Natural killer cell (primary cell): ENCODE measurements around the gene PVRIG. TPM values are rescaled to one million over a fixed set of nuclear protein-coding genes. Genes with fewer than 3 reads are reported as not detected.
"Not testable (repeated sequence)": the region's sequence is repeated elsewhere in the genome, so short reads cannot be mapped to it uniquely, and the experiment has no call there.

Source experiments
- ATAC-seq, 3 donors: fragments of 150-1000 bp in 2 of 3; fragments of 200-7000 bp in 1 of 3; cut with Tn5 transposase; 1 replicate in 1 of 3; 2 replicates in 2 of 3; pipeline ENCODE4 v1.10.0; 2021; ENCODE audit warnings: mild to moderate bottlenecking in 2 of 3, moderate library complexity in 2 of 3
- DNase-seq, 2 donors: peaks; one replicate each; pipeline versions ENCODE4 v3.0.0 to v3.0.0-alpha.2; 2013 to 2021; ENCODE audit warnings: mixed read lengths in 1 of 2
- H3K27ac ChIP-seq: one replicate; pipeline ENCODE4 v1.5.1; 2013; ENCODE audit warnings: mild to moderate bottlenecking, low read length
- H3K27me3 ChIP-seq: one replicate; pipeline ENCODE4 v1.6.1; 2013; ENCODE audit warnings: low read length; ENCODE audit not compliant: control insufficient read depth, insufficient read depth
- H3K36me3 ChIP-seq: one replicate; pipeline ENCODE4 v1.6.1; 2013; ENCODE audit warnings: low read length; ENCODE audit not compliant: control insufficient read depth, insufficient read depth
- H3K4me1 ChIP-seq: one replicate; pipeline ENCODE4 v1.6.1; 2013; ENCODE audit warnings: low read length; ENCODE audit not compliant: control insufficient read depth, insufficient read depth
- H3K4me3 ChIP-seq: one replicate; pipeline ENCODE4 v1.5.1; 2013; ENCODE audit warnings: low read length
- H3K9me3 ChIP-seq: one replicate; pipeline ENCODE4 v1.6.1; 2013; ENCODE audit warnings: low read length; ENCODE audit not compliant: control insufficient read depth, insufficient read depth
- H3K27ac Mint-ChIP-seq, 2 donors: one replicate each; pipeline ENCODE4 v1.8.0; 2022; ENCODE audit warnings: mild to moderate bottlenecking in 2 of 2, mixed read lengths in 2 of 2, moderate library complexity in 1 of 2
- H3K27me3 Mint-ChIP-seq, 2 donors: one replicate each; pipeline ENCODE4 v1.8.0; 2022; ENCODE audit warnings: low read depth in 2 of 2, mixed read lengths in 2 of 2
- H3K36me3 Mint-ChIP-seq: one replicate; pipeline ENCODE4 v1.8.0; 2022; ENCODE audit warnings: mixed read lengths
- H3K4me1 Mint-ChIP-seq, 2 donors: one replicate each; pipeline ENCODE4 v1.8.0; 2022; ENCODE audit warnings: mixed read lengths in 2 of 2
- H3K4me3 Mint-ChIP-seq: one replicate; pipeline ENCODE4 v1.8.0; 2022; ENCODE audit warnings: mild to moderate bottlenecking, moderate library complexity, mixed read lengths
- H3K9me3 Mint-ChIP-seq, 2 donors: one replicate each; pipeline ENCODE4 v1.8.0; 2022; ENCODE audit warnings: mixed read lengths in 2 of 2
- WGBS: methylation state at CpG from one replicate; pipeline ENCODE4 v1.1.7; 2013; ENCODE audit warnings: missing lambda C conversion rate; ENCODE audit not compliant: insufficient coverage; 5-methylcytosine and 5-hydroxymethylcytosine counted together
- intact Hi-C: fragments of 100-400 bp; cut with micrococcal nuclease; formaldehyde crosslinking; loops from one replicate; pipeline ENCODE4 v1.14.2; 2022
- total RNA-seq, 4 donors: library from RNA; stranded (reverse); fragments of 120-200 nt in 1 of 4; gene quantifications; one replicate each; pipeline versions ENCODE4 v1.2.3 to v1.2.4, GENCODE V29; 2013 to 2022
- TF ChIP-seq, protein P1 (sequence below): fragments of 200-600 bp; IDR thresholded peaks from one replicate; pipeline ENCODE4 v1.8.0; 2022; ENCODE audit warnings: antibody characterized with exemption

PVRIG gene
- total RNA-seq, 3 donors from 2014 or later (not counting 1 experiment from before 2014, with no cell fraction given), result 45.6 to 84.1 (median 52.9) TPM

DNA sequence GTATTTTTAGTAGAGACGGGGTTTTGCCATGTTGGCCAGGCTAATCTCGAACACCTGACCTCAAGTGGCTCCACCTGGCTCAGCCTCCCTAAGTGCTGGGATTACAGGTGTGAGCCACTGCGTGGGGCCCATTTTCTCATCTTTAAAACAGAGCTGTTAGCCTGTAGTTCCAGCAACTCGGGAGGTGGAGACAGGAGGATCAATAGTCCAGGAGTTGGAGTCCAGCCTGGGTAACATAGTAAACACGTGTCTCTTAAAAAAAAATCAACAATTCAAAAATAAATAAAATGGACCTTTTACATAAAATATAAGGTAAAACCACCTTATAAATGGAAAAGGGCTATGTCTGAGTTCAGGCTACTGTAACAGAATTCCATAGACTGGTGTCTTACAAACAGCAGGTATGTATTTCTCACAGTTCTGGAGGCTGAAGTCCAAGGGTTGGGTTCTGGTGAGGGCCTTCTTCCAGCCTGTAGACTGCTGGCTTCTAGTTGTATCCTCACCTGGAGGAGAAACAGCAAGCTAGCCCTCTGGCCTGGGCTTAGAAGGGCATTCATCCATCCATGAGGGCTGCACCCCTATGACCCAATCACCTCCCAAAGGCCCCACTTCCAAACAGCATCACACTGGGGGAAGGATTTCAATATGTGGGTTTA lies 7.0 kb upstream of the PVRIG start:
- TF ChIP-seq, protein P1, sequence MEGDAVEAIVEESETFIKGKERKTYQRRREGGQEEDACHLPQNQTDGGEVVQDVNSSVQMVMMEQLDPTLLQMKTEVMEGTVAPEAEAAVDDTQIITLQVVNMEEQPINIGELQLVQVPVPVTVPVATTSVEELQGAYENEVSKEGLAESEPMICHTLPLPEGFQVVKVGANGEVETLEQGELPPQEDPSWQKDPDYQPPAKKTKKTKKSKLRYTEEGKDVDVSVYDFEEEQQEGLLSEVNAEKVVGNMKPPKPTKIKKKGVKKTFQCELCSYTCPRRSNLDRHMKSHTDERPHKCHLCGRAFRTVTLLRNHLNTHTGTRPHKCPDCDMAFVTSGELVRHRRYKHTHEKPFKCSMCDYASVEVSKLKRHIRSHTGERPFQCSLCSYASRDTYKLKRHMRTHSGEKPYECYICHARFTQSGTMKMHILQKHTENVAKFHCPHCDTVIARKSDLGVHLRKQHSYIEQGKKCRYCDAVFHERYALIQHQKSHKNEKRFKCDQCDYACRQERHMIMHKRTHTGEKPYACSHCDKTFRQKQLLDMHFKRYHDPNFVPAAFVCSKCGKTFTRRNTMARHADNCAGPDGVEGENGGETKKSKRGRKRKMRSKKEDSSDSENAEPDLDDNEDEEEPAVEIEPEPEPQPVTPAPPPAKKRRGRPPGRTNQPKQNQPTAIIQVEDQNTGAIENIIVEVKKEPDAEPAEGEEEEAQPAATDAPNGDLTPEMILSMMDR, result no peak
- intact Hi-C loops, result loop anchor here (5.0 kb wide), 1 partner anchor 35 kb away; the partner anchor contains the start of genes GPC2 and STAG3
- DNase-seq, result no peak
- Mint-ChIP-seq H3K9me3 (no peaks in the 10 kb centered on the region), H3K27me3 (no peaks in the 10 kb centered on the region), H3K4me1 (peaks cover 43 to 55% of the 10 kb centered on the region in 2 donors), H3K4me3 (no peak overlapping the region), H3K27ac (peak overlapping the region in 1 of 2 donors; percentile 41), H3K36me3 (no peaks in the 10 kb centered on the region)
- peaks cover 37% of the 10 kb centered on the region for H3K4me1 ChIP-seq
- H3K4me3 ChIP-seq, result no peak overlapping the region
- H3K36me3 ChIP-seq, result no peaks in the 10 kb centered on the region
- 89% methylated on average over 4 of the region's 5 CpGs for WGBS
- no peaks in the 10 kb centered on the region for H3K27me3 ChIP-seq
- no peak for ATAC-seq
- H3K9me3 ChIP-seq, result no peaks in the 10 kb centered on the region
- no peak overlapping the region for H3K27ac ChIP-seq

DNA sequence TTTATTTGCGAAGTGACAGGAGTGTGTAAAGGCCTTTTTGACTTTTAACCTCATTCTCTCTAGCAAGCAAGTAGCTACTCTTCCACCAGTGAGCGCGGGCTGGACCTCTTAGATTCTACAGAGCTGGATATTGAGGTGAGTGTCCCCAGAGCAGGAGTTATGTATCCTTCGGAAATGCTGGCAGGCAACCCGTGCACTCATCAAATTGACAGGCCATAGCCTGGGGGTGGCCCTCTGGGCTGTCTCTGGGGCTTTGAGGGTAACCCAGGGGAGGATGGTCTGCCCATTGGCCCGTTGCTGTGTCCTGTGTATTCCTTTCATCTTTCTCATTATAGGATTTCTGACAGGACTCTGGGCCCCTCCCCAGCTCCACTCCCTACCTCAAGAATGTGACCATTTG lies 6.1 kb upstream of the PVRIG start:
- no peaks in the 10 kb centered on the region for H3K9me3 ChIP-seq
- H3K4me1 Mint-ChIP-seq, result peaks cover 40 to 52% of the 10 kb centered on the region in 2 donors
- no peaks in the 10 kb centered on the region for H3K27me3 Mint-ChIP-seq
- no peak overlapping the region for H3K4me3 ChIP-seq
- no peaks in the 10 kb centered on the region for H3K36me3 ChIP-seq
- H3K36me3 Mint-ChIP-seq, result no peaks in the 10 kb centered on the region
- TF ChIP-seq, protein P1, result no peak
- 85% methylated on average over 4 of the region's 6 CpGs for whole genome bisulfite sequencing
- no peak overlapping the region for H3K27ac Mint-ChIP-seq
- DNase-seq (no peak), ATAC-seq (no peak)
- no peak overlapping the region for H3K27ac ChIP-seq
- intact Hi-C loops, result loop anchor here (5.0 kb wide), 1 partner anchor 36 kb away; the partner anchor contains the start of genes GPC2 and STAG3
- no peak overlapping the region for H3K4me3 Mint-ChIP-seq
- H3K27me3 ChIP-seq, result no peaks in the 10 kb centered on the region
- peaks cover 37% of the 10 kb centered on the region for H3K4me1 ChIP-seq
- H3K9me3 Mint-ChIP-seq, result no peaks in the 10 kb centered on the region

DNA sequence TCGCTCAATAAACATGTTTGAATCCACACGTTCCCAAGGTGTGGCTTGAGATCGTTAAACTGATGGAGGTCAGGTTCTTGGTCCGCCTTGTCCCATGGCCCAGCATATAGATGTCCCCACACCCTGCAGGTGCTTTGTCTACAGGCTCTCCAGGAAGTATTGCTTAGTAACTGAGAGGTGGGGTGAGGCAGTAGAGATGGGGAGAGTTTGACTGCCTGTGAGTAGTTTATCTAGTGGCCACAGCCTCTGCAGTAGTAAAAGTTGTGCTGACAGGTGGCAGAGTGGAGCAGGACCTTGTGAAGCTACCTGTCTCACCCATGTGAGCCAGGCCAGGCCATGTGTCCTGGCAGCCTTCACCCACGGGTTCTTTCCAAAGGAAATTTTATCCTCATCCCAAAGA lies 5.4 kb upstream of the PVRIG start:
- not testable (repeated sequence) for H3K27ac ChIP-seq, H3K9me3 ChIP-seq, H3K4me3 ChIP-seq, H3K36me3 ChIP-seq, H3K27me3 ChIP-seq, H3K36me3 Mint-ChIP-seq, H3K27me3 Mint-ChIP-seq, H3K9me3 Mint-ChIP-seq, ATAC-seq, H3K4me3 Mint-ChIP-seq
- peak in 1 of 2 donors; percentile 36 for DNase-seq
- WGBS, result 90% methylated on average over 5 of the region's 5 CpGs
- Mint-ChIP-seq H3K4me1 (peaks cover 40 to 52% of the 10 kb centered on the region in 2 donors), H3K27ac (peak overlapping the region in 1 of 2 donors; percentile 64)
- intact Hi-C loops, result loop anchor here (5.0 kb wide), 1 partner anchor 37 kb away; the partner anchor contains the start of genes GPC2 and STAG3
- H3K4me1 ChIP-seq, result peaks cover 37% of the 10 kb centered on the region

DNA sequence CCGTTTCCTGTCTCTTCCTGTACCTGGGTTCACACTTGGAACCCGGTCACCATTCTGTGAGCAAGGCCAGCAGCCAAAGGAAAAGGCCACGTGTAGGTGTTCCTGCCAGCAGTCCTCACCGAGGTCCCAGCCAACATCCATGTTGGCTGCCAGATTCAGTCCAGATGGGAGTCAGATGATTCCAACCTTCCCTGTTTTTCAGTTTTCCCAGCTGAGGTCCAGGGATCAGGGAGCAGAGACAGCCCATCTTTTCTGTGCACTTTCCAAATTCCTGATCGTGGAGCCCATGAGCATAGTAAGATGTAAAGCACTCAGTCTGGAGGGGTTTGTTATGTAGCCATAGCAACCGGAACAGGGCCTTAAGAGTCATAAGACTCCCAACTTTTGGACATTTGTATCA lies 3.9 kb upstream of the PVRIG start:
- no peaks in the 10 kb centered on the region for H3K27me3 Mint-ChIP-seq
- no peaks in the 10 kb centered on the region for H3K9me3 Mint-ChIP-seq
- 88% methylated on average over 5 of the region's 6 CpGs for WGBS
- Histone ChIP-seq H3K27me3 (no peaks in the 10 kb centered on the region), H3K9me3 (no peaks in the 10 kb centered on the region), H3K27ac (no peak overlapping the region), H3K36me3 (no peaks in the 10 kb centered on the region), H3K4me1 (peaks cover 43% of the 10 kb centered on the region), H3K4me3 (no peak overlapping the region)
- no peak for DNase-seq
- H3K27ac Mint-ChIP-seq, result peak overlapping the region; percentile 23 to 64
- no peak for ATAC-seq
- H3K4me3 Mint-ChIP-seq, result no peak overlapping the region
- no peaks in the 10 kb centered on the region for H3K36me3 Mint-ChIP-seq
- peaks cover 41 to 44% of the 10 kb centered on the region in 2 donors for H3K4me1 Mint-ChIP-seq
- intact Hi-C loops, result loop anchor here (2.0 to 5.0 kb wide), 3 partner anchors 25 to 131 kb away; no protein-coding TSS in a partner anchor
- TF ChIP-seq, protein P1, result no peak
